SU-DHL-6 (cell line): ENCODE data around the gene HMX2.

Experiments
- H2AFZ ChIP-seq: fragments of 200-600 bp; sonication (generic); 2 replicates; pipeline ENCODE4 v1.6.1; 2014; ENCODE audit warnings: low read depth, mild to moderate bottlenecking, moderate library complexity, mixed read lengths, antibody characterized with exemption, low read length; ENCODE audit not compliant: severe bottlenecking
- H3F3A ChIP-seq: fragments of 200-600 bp; shearing (Covaris generic); 2 replicates; pipeline ENCODE4 v1.6.0; 2016; ENCODE audit warnings: antibody characterized with exemption, mild to moderate bottlenecking; ENCODE audit not compliant: insufficient read depth
- H3K27ac ChIP-seq: fragments of 200-600 bp; sonication (generic); 2 replicates; pipeline ENCODE4 v1.5.1; 2016; ENCODE audit warnings: low read depth, mild to moderate bottlenecking, low read length, moderate library complexity, mixed read lengths
- H3K27me3 ChIP-seq: fragments of 200-600 bp; sonication (generic), shearing (Covaris generic); 2 replicates; pipeline ENCODE4 v1.6.0; 2014; ENCODE audit warnings: mild to moderate bottlenecking, low read length
- H3K36me3 ChIP-seq: fragments of 200-600 bp; sonication (generic); 2 replicates; pipeline ENCODE4 v1.6.1; 2014; ENCODE audit warnings: mild to moderate bottlenecking, low read length, mixed read lengths
- H3K4me2 ChIP-seq: fragments of 300-600, 200-600 bp; shearing (Covaris generic), sonication (generic); 2 replicates; pipeline ENCODE4 v1.6.0; 2014; ENCODE audit warnings: low read length, low read depth, mild to moderate bottlenecking; ENCODE audit not compliant: poor library complexity, severe bottlenecking
- H3K4me3 ChIP-seq: fragments of 200-600 bp; sonication (generic); 2 replicates; pipeline ENCODE4 v1.5.1; 2014; ENCODE audit warnings: antibody characterized with exemption, low read length, mild to moderate bottlenecking, mixed read lengths; ENCODE audit not compliant: insufficient read depth, poor library complexity, severe bottlenecking
- H3K79me2 ChIP-seq: fragments of 200-600 bp; sonication (generic); 2 replicates; pipeline ENCODE4 v1.6.1; 2014; ENCODE audit warnings: mild to moderate bottlenecking, low read length, moderate library complexity; ENCODE audit not compliant: insufficient read depth
- H3K9ac ChIP-seq: fragments of 200-600 bp; sonication (generic); 2 replicates; pipeline ENCODE4 v1.7.0; 2014; ENCODE audit warnings: mild to moderate bottlenecking, low read length
- H3K9me2 ChIP-seq: fragments of 200-600 bp; sonication (generic); replicated peaks from 2 replicates; pipeline ENCODE4 v1.6.1; 2014; ENCODE audit warnings: low read length; ENCODE audit not compliant: insufficient read depth
- H3K9me3 ChIP-seq: fragments of 200-600 bp; sonication (generic); 2 replicates; pipeline ENCODE4 v1.6.1; 2014; ENCODE audit warnings: low read length, mixed read lengths; ENCODE audit not compliant: insufficient read depth
- H4K20me1 ChIP-seq: fragments of 200-600 bp; sonication (generic); 2 replicates; pipeline ENCODE4 v1.6.1; 2014; ENCODE audit warnings: low read depth, mild to moderate bottlenecking, antibody characterized with exemption, low read length, moderate library complexity, mixed read lengths
- CTCF ChIP-seq: fragments of 200-600 bp; sonication (generic); IDR thresholded peaks from one replicate; pipeline ENCODE4 v1.5.1; 2017; ENCODE audit warnings: antibody characterized with exemption, mild to moderate bottlenecking, low read length, moderate library complexity; ENCODE audit not compliant: insufficient read depth, poor library complexity, severe bottlenecking
- EZH2phosphoT487 ChIP-seq: fragments of 200-600 bp; sonication (generic), shearing (Covaris generic); conservative IDR thresholded peaks from 2 replicates; pipeline ENCODE4 v1.6.1; 2018; ENCODE audit warnings: mild to moderate bottlenecking, antibody characterized with exemption, low read length, moderate library complexity, mixed read lengths

HMX2 gene

GRCh38 chr10:123136221-123136805 is 11.6 kb upstream of the HMX2 start:
- H3K4me2 ChIP-seq = no peak overlapping the region
- H3K9ac ChIP-seq = no peak overlapping the region
- no peak overlapping the region for H3K4me3 ChIP-seq
- H3K9me2 ChIP-seq = no peaks in the 10 kb centered on the region
- TF ChIP-seq CTCF (no peak), EZH2phosphoT487 (no peak)
- no peaks in the 10 kb centered on the region for H3F3A ChIP-seq
- no peaks in the 10 kb centered on the region for H3K79me2 ChIP-seq
- H2AFZ ChIP-seq = no peak overlapping the region
- no peaks in the 10 kb centered on the region for H3K9me3 ChIP-seq
- H3K36me3 ChIP-seq = no peaks in the 10 kb centered on the region
- no peaks in the 10 kb centered on the region for H4K20me1 ChIP-seq
- H3K27ac ChIP-seq = no peak overlapping the region
- H3K27me3 ChIP-seq = no peaks in the 10 kb centered on the region

GRCh38 chr10:123136806-123137642 is 10.9 kb upstream of the HMX2 start:
- Histone ChIP-seq H3K27ac (no peak overlapping the region), H3K4me2 (no peak overlapping the region), H3K9ac (no peak overlapping the region), H3K36me3 (no peaks in the 10 kb centered on the region), H3K9me2 (no peaks in the 10 kb centered on the region), H3K9me3 (no peaks in the 10 kb centered on the region), H3K79me2 (no peaks in the 10 kb centered on the region), H4K20me1 (no peaks in the 10 kb centered on the region), H3K27me3 (no peaks in the 10 kb centered on the region), H2AFZ (no peak overlapping the region), H3K4me3 (no peak overlapping the region), H3F3A (no peaks in the 10 kb centered on the region)
- TF ChIP-seq CTCF (no peak), EZH2phosphoT487 (no peak)

GRCh38 chr10:123139165-123139520 is 8.8 kb upstream of the HMX2 start:
- H3K79me2 ChIP-seq = no peaks in the 10 kb centered on the region
- no peaks in the 10 kb centered on the region for H3K9me3 ChIP-seq
- no peak overlapping the region for H3K4me2 ChIP-seq
- H3K9me2 ChIP-seq = no peaks in the 10 kb centered on the region
- no peak overlapping the region for H2AFZ ChIP-seq
- H3K27me3 ChIP-seq = no peaks in the 10 kb centered on the region
- no peak overlapping the region for H3K9ac ChIP-seq
- no peak overlapping the region for H3K4me3 ChIP-seq
- no peaks in the 10 kb centered on the region for H4K20me1 ChIP-seq
- H3K27ac ChIP-seq = no peak overlapping the region
- no peaks in the 10 kb centered on the region for H3F3A ChIP-seq
- no peaks in the 10 kb centered on the region for H3K36me3 ChIP-seq
- TF ChIP-seq CTCF (no peak), EZH2phosphoT487 (no peak)
